Stimulated activated CD4-positive, alpha-beta T cell treated with anti-CD3 and anti-CD28 coated beads, Interleukin-15, amount 100 ng/mL, for 24 hours (primary cell): Measurements from ENCODE around the gene CDH4.

ENCODE experiments used
- DNase-seq: peaks from one replicate; pipeline ENCODE4 v3.0.0-alpha.2; 2020

Gene CDH4

GRCh38 chr20:61748376-61748775 is 496.3 kb downstream of the CDH4 start:
- DNase-seq = no peak

- DNase-seq = no peak
These were observed 497.5 kb downstream of the CDH4 start for GRCh38 chr20:61749406-61750075.

- no peak for DNase-seq
These were observed 498.0 kb downstream of the CDH4 start for GRCh38 chr20:61750093-61750492.

DNA sequence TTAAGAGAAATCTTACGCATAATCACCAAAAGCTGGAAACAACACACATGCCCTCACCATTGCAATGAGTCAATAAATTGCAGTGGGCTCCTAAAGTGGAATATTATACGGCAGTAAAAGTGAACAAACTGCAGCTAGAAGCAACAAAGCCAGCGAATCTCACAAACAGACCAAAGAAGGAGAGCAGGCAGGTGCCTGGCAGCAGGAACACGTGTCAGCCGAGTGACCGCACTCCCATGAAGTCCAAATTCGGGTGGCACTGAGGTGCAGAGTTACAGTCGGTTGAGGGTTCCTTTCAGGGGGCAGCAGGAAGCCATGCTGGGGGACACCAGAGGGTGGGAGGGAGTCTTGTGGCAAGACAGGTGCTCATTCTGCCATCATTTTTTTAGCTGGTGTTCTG is 500.5 kb downstream of the CDH4 start:
- no peak for DNase-seq

DNA sequence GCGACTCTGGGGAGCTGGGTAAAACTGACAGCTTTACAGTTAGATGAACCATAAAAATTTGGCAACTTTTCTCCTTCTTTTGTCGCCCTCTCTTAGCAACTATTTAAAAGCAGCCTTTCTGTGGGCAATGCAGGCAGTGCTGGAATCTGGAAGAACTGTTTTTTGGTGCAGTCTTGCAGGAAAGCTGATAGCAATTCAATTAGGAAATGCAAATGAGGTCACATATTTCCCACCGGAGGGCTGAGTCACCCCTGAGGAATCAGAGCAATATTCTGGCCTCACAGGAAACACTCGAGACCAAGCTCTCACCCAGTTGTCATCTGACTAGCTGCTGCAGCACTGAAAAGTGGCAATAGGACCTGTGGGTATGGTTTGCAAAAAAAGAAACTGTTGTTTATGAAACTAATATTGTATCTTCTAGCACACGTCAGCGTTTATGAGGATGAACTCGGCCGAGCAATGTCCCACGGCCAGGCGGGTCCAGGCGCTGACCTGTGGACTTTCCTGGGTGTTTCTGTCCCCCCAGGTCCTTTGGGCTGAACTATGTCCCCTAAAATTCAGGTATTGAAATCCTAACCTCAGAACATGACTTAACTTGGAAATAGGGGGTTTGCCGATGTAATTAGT is 501.4 kb downstream of the CDH4 start:
- no peak for DNase-seq

DNA sequence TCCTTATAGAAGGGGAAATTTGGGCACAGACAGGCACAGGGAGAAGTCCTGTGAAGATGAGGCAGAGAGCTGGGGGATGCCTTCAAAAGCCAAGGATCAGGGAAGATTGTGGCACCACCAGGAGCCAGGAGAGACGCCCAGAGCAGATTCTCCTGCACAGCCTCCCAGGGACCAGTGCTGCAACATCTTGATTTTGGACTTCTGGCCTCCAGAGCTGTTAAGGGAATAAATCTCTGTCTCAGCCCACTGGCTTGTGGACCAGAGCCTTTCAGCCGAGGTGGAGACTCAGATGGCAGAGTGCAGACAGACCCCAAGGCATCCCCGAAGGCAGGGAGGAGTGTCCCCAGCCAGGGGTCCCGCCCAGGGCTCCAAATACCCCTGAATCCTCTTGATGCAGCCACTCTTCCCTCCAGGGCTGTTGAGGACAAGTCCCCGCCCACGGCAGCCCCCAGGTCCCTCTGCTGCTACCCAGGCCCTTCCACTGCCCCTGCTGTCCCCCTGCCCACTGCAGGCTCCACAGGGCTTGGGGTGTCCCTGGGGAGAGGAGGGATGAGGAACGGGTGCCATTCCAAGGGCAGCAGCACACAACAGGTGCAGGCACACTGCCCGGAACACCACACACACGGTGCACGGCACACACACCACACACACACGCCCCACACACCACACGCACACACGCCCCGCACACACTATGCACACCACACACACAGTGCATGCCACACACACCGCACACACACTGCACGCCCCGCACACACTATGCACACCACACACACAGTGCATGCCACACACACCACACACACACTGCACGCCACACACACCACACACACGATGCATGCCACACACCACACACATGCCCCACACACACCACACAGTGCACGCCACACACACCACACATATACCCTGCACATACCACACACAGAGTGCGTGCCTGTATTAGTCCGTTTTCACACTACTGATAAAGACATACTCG is 502.2 kb downstream of the CDH4 start:
- no peak for DNase-seq

DNA sequence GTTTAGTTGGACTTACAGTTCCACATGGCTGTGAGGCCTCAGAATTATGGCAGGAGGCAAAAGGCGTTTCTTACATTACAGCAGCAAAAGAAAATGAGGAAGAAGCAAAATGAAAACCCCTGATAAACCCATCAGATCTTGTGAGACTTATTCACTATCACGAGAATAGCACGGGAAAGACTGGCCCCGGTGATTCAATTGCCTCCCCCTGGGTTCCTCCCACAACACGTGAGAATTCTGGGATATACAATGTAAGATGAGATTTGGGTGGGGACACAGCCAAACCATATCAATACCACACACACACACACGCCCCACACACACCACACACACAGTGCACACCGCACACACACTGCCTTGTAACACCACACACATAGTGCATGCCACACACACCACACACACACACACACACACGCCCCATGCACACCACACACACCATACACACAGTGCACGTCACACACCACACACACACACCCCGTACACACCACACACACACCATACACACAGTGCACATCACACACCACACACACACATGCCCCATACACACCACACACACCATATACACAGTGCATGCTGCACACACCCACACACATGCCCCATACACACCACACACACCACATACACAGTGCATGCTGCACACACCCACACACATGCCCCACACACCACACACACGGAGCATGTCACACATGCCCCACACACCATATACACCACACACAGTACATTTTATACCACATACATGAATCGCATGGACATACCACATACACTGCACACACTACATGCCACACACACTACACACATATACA is 503.1 kb downstream of the CDH4 start:
- DNase-seq = no peak

GRCh38 chr20:61755971-61756845 is 504.1 kb downstream of the CDH4 start:
- no peak for DNase-seq

GRCh38 chr20:61756966-61757677 is 505.1 kb downstream of the CDH4 start:
- DNase-seq = no peak

DNA sequence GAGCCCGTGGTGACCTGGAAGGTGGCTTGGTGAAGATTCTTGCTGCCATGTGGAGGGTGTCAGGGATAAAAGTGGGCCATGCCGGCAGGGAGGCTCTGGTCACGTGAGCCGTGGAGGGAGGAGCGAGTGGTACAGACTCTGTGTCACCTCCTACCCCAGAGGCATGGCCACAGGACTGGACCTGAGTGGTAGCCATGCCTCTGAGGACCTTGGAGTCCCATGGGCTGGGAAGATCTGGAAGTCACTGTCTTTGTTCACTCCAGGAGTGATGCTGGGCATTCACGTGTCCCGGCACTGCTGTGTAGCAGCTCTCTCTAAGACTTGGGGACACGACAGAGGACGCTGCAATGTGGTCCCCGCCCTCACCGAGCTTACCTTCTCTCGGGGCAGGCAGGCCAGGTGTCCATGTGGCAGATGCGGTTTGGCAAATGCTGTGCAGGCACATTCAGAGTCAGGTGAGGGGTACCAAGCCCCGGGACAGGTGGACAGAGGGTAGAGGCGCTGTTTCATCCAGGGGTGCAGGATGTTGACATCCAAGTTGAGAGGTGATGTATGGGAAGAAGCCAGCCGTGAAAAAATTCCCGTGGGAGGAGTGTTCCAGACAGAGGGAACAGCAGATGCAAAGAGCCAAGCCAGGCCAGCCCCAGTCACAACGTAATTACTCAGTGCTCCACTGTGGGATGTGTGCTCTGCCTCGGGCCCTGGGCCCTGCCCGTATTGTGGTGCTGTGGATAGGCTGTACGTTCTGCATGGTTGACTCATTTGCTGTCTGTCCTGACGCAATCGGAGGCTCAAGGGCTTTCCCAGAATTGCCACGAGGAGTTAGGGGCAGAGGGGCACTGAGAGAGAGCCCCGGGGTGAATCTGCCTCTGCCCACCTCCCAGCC is 505.9 kb downstream of the CDH4 start:
- DNase-seq = no peak

DNA sequence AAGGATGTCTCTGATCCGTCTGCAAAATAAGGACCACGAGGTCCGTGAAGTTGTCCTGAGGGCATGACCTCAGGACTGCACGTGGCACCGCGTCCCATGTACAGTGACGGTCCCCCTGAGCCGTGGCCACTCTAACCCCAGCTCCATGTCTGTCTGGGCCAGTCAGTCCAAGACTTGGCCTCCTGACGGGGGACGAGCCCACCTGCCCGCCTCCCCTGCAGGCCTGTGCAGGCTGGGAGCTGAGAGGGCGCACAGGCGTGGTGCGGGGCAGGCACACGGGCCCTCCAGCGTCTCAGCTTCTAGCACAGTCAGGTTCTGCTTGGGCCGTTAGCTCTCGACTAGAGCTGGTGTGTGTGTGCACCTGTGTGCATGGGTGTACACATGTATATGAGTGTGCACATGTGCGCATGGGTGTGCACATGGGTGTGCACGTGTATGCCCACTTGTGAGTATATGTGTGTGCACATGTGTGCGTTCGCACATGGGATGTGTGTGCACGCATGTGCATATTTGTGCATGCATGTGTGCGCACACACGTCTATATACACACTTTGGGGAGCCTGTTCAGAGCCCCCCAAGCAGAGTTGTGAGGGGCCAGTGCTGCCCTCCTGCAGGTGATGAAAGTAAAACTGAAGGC is 506.6 kb downstream of the CDH4 start:
- DNase-seq = no peak

GRCh38 chr20:61759286-61760065 is 507.4 kb downstream of the CDH4 start:
- DNase-seq = no peak

- no peak for DNase-seq
These were observed 508.3 kb downstream of the CDH4 start for GRCh38 chr20:61760321-61760720.

DNA sequence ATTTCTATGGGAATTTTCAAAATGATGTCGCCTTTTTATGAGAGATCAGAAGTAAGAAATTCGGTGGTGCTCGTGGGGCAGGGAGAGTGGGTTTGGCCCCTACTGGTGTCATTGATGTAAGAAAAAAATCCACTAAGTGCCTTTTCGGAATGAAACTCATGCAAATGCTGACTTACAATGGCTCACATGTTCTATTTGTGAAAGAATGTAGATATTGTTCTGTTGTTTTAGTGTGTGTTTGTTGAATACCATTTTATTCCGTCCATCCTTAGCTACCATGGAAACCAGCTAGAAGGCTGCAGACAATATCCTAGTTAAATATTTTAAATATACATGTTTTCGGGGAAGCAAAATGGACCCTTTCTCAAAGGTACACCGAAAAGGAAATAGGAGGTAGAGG is 508.7 kb downstream of the CDH4 start:
- no peak for DNase-seq

DNA sequence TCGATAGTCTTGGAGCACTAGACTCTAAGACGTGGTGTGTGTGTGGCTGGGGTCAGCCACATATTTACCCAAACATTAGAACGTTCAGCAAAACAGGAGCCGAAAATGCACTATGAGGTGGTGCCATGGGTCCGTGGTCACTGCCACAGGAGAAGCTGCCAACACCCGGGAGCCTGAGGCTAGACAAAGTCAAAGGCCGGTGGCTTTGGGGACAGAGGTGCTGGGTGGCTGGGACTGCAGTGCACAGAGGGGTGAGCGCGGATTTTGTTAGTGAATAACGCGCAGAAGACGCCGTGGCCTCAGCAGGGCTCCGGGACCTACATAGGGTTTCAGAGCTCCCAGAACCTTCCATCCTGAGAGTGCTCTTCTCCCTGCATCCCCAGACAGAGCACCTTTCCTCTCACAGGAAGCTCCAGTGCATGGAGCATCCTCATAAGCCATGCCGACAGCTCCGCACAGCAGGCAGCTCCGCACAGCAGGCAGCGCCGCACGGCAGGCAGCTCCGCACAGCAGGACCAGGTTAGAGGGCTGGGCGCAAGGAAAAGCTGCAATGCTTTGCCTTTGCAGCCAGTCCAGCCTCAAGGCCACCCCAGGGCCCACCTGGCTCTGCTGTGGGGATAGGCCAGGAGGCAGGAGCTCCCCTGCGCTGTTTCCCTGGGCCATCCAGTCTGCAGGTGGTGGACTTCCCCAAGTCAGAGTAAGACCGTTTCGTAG is 509.5 kb downstream of the CDH4 start:
- no peak for DNase-seq

DNA sequence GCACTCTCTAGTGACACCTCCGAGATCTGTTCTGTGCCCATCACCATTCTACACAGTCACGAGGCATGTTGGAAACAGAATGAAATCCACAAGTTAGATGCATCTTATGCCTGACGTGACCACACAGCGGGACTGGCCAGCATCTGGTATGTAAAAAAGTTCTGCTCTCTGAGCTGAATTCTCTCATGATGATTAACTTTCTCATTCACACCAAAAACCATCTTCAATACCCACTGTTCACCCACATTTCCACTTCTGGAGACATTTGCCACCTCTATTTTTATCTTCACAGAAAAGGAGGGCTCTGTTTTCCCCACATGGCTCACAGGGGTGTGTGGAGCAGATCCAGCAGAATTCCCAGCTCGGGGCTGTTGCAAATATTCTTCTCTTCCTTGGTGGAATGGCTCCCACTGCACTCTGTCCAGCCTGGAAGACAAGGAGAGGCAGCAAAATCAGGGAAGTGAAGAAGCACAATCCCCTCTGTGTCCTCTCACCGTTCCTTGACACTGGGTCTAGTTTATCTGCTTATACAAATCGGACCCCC is 510.2 kb downstream of the CDH4 start:
- no peak for DNase-seq

- no peak for DNase-seq
These were observed 511.1 kb downstream of the CDH4 start for GRCh38 chr20:61762886-61763739.
